HG02981 (cell line): ENCODE data around the gene KIAA1328.

Source experiments
- ATAC-seq: cut with Tn5 transposase; IDR thresholded peaks from one replicate; pipeline ENCODE4 v1.9.1; 2021; ENCODE audit warnings: mild to moderate bottlenecking, moderate library complexity; ENCODE audit not compliant: unreplicated experiment

Gene KIAA1328

GRCh38 chr18:37199741-37200140 lies 370.8 kb downstream of the KIAA1328 start:
- ATAC-seq, result no peak

DNA sequence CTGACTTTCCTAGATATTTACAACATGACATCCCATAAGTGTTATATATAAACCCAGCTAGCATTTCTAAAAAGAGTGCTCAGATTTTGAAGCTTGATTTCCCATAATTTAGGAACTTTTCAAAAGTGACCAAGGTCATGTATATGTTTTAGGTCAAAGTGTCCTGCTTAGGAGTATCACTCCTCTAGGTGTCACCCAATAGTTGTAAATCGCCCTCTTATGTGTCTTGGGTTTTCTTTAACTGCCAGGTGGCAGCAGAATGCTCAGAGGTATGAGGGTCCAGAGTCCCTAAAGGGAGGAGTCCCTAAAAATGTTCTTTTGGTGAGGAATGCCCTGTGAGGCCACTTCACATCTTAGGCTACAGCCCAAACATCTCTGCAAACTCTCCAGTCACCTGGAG lies 378.4 kb downstream of the KIAA1328 start:
- no peak for ATAC-seq

DNA sequence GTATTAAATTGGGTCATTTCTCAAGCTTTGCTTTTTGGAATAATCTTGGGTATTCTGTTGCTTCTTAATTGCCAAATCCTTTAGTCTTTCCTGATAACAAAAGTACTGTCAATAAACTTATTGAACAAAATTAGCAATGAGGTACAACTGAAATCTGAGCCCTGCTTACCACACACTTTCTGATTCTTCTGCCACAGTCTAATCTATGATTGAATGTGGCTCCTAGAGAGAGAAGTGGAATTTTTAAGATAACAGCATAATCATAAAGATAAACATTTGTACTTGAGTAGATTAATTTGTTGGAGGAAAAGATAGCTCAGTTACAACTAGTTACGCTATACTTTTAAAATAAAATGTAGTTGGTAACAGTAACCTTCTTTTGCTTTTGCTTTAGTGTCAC lies 381.9 kb downstream of the KIAA1328 start:
- no peak for ATAC-seq

DNA sequence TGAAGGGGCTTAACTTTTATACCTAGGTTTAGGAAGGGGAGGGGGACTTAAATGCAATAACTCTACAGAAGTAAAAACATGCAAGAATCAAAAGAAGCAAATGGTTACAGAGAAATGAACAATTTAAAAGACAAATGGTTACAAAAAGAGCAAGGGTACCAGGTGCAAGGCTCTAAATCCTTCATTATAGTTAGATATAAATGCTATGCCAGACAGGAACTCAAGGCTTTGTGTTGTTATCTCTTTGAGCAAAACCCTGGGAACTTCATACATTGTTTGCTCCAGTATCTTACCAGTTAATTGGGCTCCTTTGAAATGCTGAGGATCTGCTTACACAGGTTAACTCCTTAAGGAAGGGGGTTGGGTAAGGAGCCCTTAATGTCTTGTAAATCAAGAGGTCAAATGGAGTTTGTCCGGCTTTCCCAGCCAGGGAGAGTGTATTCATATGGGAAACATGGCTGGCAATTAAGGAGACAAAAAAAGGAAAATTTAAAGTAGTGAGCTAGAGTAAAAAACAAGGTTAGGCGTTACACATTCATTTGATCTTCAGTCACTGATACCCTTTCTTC lies 389.2 kb downstream of the KIAA1328 start:
- no peak for ATAC-seq

GRCh38 chr18:37219257-37219656 lies 390.3 kb downstream of the KIAA1328 start:
- no peak for ATAC-seq

DNA sequence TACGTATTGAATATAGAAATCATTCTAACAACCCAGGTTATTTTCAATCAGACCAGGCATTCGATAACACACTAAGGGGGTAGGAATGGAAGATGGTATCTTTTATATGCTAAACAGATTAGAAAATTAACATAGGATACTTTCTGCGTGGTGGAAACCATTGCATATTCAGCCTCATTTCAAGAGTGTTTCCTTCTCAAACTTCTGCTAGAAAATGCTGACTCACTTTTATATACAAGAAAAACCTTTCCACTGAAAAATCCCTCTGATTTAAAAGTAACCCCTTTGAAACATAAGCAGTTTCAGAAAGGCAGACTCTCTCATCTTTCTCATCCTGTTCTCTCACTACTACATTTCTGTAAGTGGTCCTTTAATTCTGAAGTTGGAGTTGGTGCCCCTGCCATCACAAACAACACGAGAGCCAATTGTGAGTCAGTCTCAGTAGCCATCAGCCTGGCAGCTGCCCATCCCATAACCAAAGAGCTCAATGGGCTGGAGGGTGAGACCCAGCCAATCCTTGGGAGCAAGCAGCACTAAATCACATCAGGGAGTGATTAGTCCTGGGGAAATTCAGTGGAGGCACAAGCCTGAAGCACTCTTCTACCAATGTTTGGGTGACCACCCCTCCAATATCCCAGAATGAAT lies 393.5 kb downstream of the KIAA1328 start:
- no peak for ATAC-seq

DNA sequence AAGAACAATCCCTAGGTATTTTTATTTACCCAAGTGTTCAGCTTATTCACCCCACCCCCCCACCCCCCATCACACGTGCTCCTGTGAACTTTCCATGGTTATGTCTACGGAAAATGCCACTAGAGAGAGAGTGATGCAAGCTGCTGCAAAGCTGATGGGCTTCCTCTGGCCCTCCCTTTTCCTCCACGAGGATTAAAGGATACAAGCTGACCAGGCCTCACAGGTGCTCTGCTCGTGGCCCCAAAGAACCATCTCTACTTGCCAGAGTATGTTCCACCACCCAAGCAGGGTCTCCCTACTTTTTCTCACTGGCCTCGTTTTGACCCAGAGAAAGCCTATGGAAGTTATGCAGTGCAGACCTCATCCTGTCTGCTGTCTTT lies 394.1 kb downstream of the KIAA1328 start:
- no peak for ATAC-seq

- no peak for ATAC-seq
Observed at GRCh38 chr18:37225279-37225678, 396.4 kb downstream of the KIAA1328 start.

- no peak for ATAC-seq
Observed at GRCh38 chr18:37230768-37231167, 401.8 kb downstream of the KIAA1328 start.

- ATAC-seq, result no peak
Observed at GRCh38 chr18:37231251-37231650, 402.3 kb downstream of the KIAA1328 start.

- no peak for ATAC-seq
Observed at GRCh38 chr18:37235583-37235982, 406.7 kb downstream of the KIAA1328 start.

GRCh38 chr18:37238282-37239108 lies 409.6 kb downstream of the KIAA1328 start:
- no peak for ATAC-seq

- ATAC-seq, result no peak
Observed at GRCh38 chr18:37242091-37242490, 413.2 kb downstream of the KIAA1328 start.

GRCh38 chr18:37242826-37243560 lies 414.1 kb downstream of the KIAA1328 start:
- no peak for ATAC-seq

DNA sequence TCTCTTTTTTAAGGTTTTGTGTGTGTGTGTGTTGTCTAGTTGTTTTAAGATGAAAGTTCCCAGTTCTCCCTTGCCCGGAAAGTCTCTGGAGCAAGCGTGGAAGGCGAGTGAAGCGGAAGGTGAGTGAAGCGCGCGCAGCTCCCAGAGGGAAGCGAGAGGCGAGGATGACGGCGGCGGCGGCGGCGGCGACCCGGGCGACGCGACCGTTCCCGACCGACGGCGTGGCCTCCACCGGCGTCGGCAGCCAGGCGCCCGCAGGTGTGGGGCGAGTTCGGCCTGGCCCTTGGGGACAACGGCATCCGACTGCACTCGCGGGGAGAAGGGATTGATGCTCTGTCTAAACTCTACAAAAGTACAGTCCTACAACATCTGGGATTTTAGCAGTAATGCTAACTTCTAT lies 414.8 kb downstream of the KIAA1328 start:
- no peak for ATAC-seq

GRCh38 chr18:37244618-37245017 lies 415.7 kb downstream of the KIAA1328 start:
- no peak for ATAC-seq

GRCh38 chr18:37246779-37247340 lies 417.9 kb downstream of the KIAA1328 start:
- ATAC-seq, result no peak

DNA sequence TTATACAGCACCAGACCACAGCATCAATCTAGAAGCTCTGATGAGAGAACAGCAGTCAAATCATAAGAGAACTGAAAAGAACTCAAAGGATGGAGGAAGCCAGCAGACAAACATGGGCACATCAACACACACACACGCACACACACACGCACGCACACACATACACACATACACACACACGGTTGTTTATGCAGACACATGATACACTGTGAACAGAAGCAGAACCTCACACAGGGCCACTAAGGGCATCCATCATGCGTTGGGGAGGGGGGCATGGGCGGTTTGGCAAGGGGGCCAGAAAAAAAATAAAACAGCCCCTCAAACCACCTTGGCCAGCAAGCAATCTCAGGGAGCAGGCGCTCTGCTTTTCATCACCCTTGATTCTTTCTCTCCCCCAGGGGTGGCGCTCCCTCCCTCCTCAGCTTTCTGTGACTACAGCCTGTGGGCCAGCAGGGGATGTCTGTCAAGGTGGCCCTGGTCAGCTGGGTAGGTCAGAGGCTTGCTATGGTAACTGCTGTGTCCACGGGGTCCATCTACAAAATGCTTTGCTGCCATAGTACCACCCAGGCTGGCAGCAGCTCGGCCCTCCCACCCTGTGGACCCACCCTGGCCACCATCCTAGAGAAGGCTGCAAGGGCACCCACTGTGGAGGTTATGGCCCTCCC lies 418.7 kb downstream of the KIAA1328 start:
- ATAC-seq, result no peak

- ATAC-seq, result no peak
Observed at GRCh38 chr18:37248281-37248680, 419.4 kb downstream of the KIAA1328 start.

- ATAC-seq, result no peak
Observed at GRCh38 chr18:37249171-37249886, 420.4 kb downstream of the KIAA1328 start.
